Neural cell (in vitro differentiated cells): ENCODE measurements around the gene COL28A1. TPM values are rescaled to one million over a fixed set of nuclear protein-coding genes. Genes with fewer than 3 reads are reported as not detected.

ENCODE experiments used
- H2AFZ ChIP-seq: fragments of 200-600, 300-800 bp; sonication (generic), shearing (Covaris generic); 2 replicates; pipeline ENCODE4 v1.6.0; 2014; ENCODE audit warnings: low read depth, mild to moderate bottlenecking, antibody characterized with exemption, low read length, moderate library complexity
- H3F3A ChIP-seq: fragments of 200-600 bp; shearing (Covaris generic); 2 replicates; pipeline ENCODE4 v1.6.1; 2016; ENCODE audit warnings: mild to moderate bottlenecking, moderate library complexity, mixed read lengths, antibody characterized with exemption, low read length; ENCODE audit not compliant: insufficient read depth, poor library complexity, severe bottlenecking
- H3K27ac ChIP-seq: fragments of 200-600, 300-800 bp; sonication (generic), shearing (Covaris generic); 2 replicates; pipeline ENCODE4 v1.5.1; 2014; ENCODE audit warnings: mild to moderate bottlenecking, low read length, moderate library complexity
- H3K27me3 ChIP-seq: fragments of 300-800, 200-600 bp; sonication (generic), shearing (Covaris generic); 2 replicates; pipeline ENCODE4 v1.6.0; 2014; ENCODE audit warnings: mild to moderate bottlenecking, low read depth, low read length, moderate library complexity; ENCODE audit not compliant: insufficient read depth
- H3K36me3 ChIP-seq: fragments of 300-800, 200-600 bp; sonication (generic), shearing (Covaris generic); 2 replicates; pipeline ENCODE4 v1.5.1; 2014; ENCODE audit warnings: mild to moderate bottlenecking, antibody characterized with exemption, low read length, moderate library complexity; ENCODE audit not compliant: insufficient read depth
- H3K4me2 ChIP-seq: fragments of 300-800, 200-600 bp; sonication (generic), shearing (Covaris generic); 2 replicates; pipeline ENCODE4 v1.6.0; 2014; ENCODE audit warnings: mild to moderate bottlenecking, low read length
- H3K4me3 ChIP-seq: fragments of 300-800, 200-600 bp; sonication (generic), shearing (Covaris generic); 2 replicates; pipeline ENCODE4 v1.5.1; 2014; ENCODE audit warnings: mild to moderate bottlenecking, low read length, moderate library complexity
- H3K79me2 ChIP-seq: fragments of 200-600 bp; shearing (Covaris generic); replicated peaks from 2 replicates; pipeline ENCODE4 v1.6.0; 2014; ENCODE audit warnings: mild to moderate bottlenecking, low read length, moderate library complexity; ENCODE audit not compliant: insufficient read depth
- H3K9ac ChIP-seq: fragments of 300-800, 200-600 bp; sonication (generic), shearing (Covaris generic); 2 replicates; pipeline ENCODE4 v1.6.1; 2016; ENCODE audit warnings: mild to moderate bottlenecking, low read length, mixed read lengths
- H3K9me2 ChIP-seq: fragments of 200-600 bp; shearing (Covaris generic); 2 replicates; pipeline ENCODE4 v1.6.1; 2016; ENCODE audit warnings: mild to moderate bottlenecking, low read length, mixed read lengths; ENCODE audit not compliant: insufficient read depth
- H3K9me3 ChIP-seq: fragments of 200-600, 300-800 bp; sonication (generic), shearing (Covaris generic); 2 replicates; pipeline ENCODE4 v1.6.1; 2016; ENCODE audit warnings: mild to moderate bottlenecking, mixed run types, low read length, moderate library complexity, mixed read lengths
- H4K20me1 ChIP-seq: fragments of 200-600 bp; shearing (Covaris generic); 2 replicates; pipeline ENCODE4 v1.6.1; 2016; ENCODE audit warnings: mild to moderate bottlenecking, mixed run types; ENCODE audit not compliant: insufficient read depth
- CTCF ChIP-seq: fragments of 450-650 bp; IDR thresholded peaks from 2 replicates; pipeline ENCODE4 v1.5.1; 2014; ENCODE audit warnings: antibody characterized with exemption, mild to moderate bottlenecking, moderate library complexity; ENCODE audit not compliant: poor library complexity, severe bottlenecking
- EP300 ChIP-seq: fragments of 450-650 bp; conservative IDR thresholded peaks from 2 replicates; pipeline ENCODE4 v1.6.1; 2014; ENCODE audit warnings: antibody characterized with exemption, mild to moderate bottlenecking, moderate library complexity; ENCODE audit not compliant: poor library complexity, severe bottlenecking
- EZH2 ChIP-seq: fragments of 200-600, 300-800 bp; shearing (Covaris generic), sonication (generic); IDR thresholded peaks from 2 replicates; pipeline ENCODE4 v1.6.1; 2014; ENCODE audit warnings: antibody characterized with exemption, low read length, borderline replicate concordance, mild to moderate bottlenecking; ENCODE audit not compliant: insufficient read depth, poor library complexity, severe bottlenecking
- MXI1 ChIP-seq: fragments of 450-650 bp; conservative IDR thresholded peaks from 2 replicates; pipeline ENCODE4 v1.6.1; 2014; ENCODE audit warnings: antibody characterized with exemption, mild to moderate bottlenecking; ENCODE audit not compliant: poor library complexity, severe bottlenecking
- POLR2AphosphoS5 ChIP-seq: IDR thresholded peaks from 2 replicates; pipeline ENCODE4 v1.6.1; 2012
- RAD21 ChIP-seq: fragments of 450-650 bp; conservative IDR thresholded peaks from 2 replicates; pipeline ENCODE4 v1.6.1; 2014; ENCODE audit warnings: antibody characterized with exemption, mild to moderate bottlenecking, moderate library complexity
- REST ChIP-seq: IDR thresholded peaks from 2 replicates; pipeline ENCODE4 v1.6.1; 2012; ENCODE audit warnings: borderline replicate concordance
- SMC3 ChIP-seq: fragments of 450-650 bp; conservative IDR thresholded peaks from 2 replicates; pipeline ENCODE4 v1.6.1; 2014; ENCODE audit warnings: antibody characterized with exemption, mild to moderate bottlenecking, moderate library complexity; ENCODE audit not compliant: poor library complexity
- TAF1 ChIP-seq: IDR thresholded peaks from 2 replicates; pipeline ENCODE4 v1.6.1; 2012; ENCODE audit warnings: low read depth
- polyA plus RNA-seq: library from polyadenylated mRNA; depleted of rRNA; stranded (reverse); fragments of >200 nt; gene quantifications from 2 replicates; pipeline ENCODE4 v1.2.3, GENCODE V29; 2014

Gene COL28A1
- polyA plus RNA-seq, 1 donor from 2014 or later = 1.0 TPM

- H2AFZ ChIP-seq = no peak overlapping the region
- no peaks in the 10 kb centered on the region for H3K9me3 ChIP-seq
- H4K20me1 ChIP-seq = no peaks in the 10 kb centered on the region
- no peaks in the 10 kb centered on the region for H3K27me3 ChIP-seq
- H3K27ac ChIP-seq = no peak overlapping the region
- no peaks in the 10 kb centered on the region for H3K79me2 ChIP-seq
- no peak overlapping the region for H3K4me3 ChIP-seq
- TF ChIP-seq RAD21 (no peak), TAF1 (no peak), REST (no peak), SMC3 (no peak), CTCF (no peak), EZH2 (no peak), POLR2AphosphoS5 (no peak), EP300 (no peak), MXI1 (no peak)
- H3F3A ChIP-seq = no peaks in the 10 kb centered on the region
- no peak overlapping the region for H3K9ac ChIP-seq
- no peak overlapping the region for H3K4me2 ChIP-seq
- no peaks in the 10 kb centered on the region for H3K36me3 ChIP-seq
- H3K9me2 ChIP-seq = no peaks in the 10 kb centered on the region
Measured at GRCh38 chr7:7519056-7519455, 16.6 kb downstream of the COL28A1 start.

GRCh38 chr7:7517754-7518153 is 17.9 kb downstream of the COL28A1 start:
- Histone ChIP-seq H4K20me1 (no peaks in the 10 kb centered on the region), H3K9me2 (no peaks in the 10 kb centered on the region), H3K27ac (no peak overlapping the region), H3K4me2 (no peak overlapping the region), H3K36me3 (no peaks in the 10 kb centered on the region), H3K4me3 (no peak overlapping the region), H3K27me3 (no peaks in the 10 kb centered on the region), H3K9ac (no peak overlapping the region), H3K9me3 (no peaks in the 10 kb centered on the region), H2AFZ (no peak overlapping the region), H3K79me2 (no peaks in the 10 kb centered on the region), H3F3A (no peaks in the 10 kb centered on the region)
- TF ChIP-seq MXI1 = no peak
- no peak for TF ChIP-seq CTCF
